GM11168 (cell line): ENCODE measurements around the gene PLAAT2.
"Not testable (repeated sequence)": the region's sequence is repeated elsewhere in the genome, so short reads cannot be mapped to it uniquely, and the experiment has no call there.

ENCODE experiments used
- in situ Hi-C: fragments of 300-500 bp; cut with MboI; formaldehyde crosslinking; loops from one replicate; pipeline ENCODE4 v1.12.0; 2022; ENCODE audit warnings: low sequenced_read_pairs; ENCODE audit not compliant: unreplicated experiment

PLAAT2 gene

GRCh38 chr11:63581224-63581623, 18.0 kb upstream of the PLAAT2 start:
- in situ Hi-C loops, result not testable (repeated sequence)

GRCh38 chr11:63578882-63579281, 15.7 kb upstream of the PLAAT2 start:
- in situ Hi-C loops, result not testable (repeated sequence)

DNA sequence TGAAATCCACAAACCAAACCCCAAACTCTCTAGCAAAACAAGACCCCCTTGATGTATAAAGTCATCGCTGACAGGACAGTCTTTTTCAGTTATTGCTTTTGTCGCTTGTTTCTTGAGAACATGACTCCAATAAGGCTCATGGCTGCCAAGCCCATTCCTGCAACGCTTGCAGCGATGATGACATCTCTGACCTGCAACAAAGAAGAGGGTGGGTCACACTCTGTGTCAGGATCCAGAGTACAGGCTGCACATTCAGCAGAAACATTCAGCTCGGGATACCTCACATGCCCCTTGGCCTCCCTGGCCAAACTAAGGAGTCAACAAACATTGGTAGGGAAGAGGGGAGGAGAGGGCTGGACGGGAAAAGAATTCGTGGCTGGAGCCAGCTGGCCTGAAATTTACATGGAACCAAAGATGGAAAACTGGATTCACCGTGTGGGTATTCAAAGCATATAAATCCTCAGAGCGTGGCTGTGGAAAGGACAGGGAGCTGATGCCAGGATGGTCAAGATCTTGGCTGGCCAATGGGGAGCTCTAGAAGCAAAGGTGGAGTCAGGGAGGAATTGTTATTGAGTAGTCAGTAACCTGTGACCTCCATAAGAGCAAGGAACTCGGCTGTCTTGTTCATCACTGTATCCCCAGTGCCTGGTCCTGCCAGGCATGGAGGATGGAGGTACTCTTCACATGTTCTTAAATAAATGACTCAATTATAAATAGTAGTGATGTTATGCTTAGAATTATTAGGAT, 11.8 kb upstream of the PLAAT2 start:
- in situ Hi-C loops, result no loop called here

DNA sequence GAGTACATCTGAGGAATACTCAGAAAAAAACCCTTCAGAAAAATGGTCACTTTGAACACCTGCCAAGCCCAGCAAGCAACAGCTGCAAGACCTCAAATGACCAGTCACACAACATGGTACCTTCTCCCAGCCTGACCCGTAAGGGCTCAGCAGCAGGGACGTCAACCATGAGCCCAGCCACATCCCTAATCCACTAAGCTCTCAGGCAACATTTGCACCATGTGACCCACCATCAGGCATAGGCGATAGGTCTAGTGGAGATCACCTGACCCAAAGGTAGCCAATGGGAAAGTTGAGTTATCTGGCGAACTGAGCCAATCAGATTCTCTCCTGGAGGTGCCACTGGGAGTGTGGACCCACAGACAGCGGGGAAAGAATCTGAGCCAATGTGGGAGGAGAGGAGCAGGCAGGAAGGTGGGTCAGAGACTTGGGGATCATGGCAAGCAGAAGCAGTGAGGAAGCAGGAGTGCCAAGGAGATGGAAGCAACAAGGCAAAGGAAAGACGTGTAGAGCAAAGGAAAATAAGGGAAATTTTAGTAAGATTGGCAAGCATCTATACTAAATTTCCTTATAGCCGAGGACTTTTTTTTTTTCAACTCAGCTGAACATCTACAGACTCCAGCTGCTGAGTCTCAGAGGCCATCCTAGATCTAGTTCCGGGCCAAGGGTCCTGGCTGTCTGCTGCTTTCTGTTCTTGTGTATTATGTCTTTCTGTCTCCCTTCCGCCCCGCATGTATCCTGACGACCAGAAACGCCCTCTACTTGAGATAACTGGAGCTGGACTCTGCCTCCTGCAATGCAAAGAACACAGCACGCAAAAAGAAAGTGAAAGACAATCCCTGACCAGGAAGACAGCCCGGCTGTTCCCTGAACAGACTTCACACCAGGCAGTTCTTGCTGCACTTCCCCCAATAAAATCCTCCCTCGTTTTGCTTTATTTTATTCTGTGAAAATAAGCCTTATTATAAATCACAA, 11.0 kb upstream of the PLAAT2 start:
- in situ Hi-C loops, result no loop called here

DNA sequence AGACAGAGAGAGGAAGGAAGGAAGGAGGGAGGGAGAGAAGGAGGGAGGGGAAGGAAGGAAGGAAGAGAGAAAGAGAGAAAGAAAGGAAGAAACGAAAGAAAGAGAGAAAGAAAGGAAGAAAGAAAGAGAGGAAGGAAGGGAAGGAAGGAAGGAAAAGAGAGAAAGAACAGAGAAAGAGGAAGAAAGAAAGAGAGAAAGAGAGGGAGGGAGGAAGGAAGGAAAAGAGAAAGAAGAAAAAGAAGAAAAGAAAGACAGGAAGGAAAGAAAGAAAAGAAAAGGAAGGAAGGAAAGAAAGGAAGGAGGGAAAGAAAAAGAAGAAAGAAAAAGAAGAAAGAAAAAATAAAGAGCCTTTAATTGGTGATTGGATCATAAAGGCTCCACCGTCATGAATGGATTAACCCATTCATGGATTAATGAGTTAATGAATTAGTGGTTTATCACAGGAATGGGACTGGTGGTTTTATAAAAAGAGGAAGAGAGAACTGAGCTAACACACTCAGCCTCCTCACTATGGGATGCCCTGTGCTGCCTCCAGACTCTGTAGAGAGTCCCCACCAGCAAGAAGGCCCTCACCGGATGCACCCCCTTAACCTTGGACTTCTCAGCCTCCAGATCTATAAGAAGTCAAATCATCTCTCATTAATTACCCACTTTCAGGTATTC, 9.0 kb upstream of the PLAAT2 start:
- in situ Hi-C loops, result no loop called here

DNA sequence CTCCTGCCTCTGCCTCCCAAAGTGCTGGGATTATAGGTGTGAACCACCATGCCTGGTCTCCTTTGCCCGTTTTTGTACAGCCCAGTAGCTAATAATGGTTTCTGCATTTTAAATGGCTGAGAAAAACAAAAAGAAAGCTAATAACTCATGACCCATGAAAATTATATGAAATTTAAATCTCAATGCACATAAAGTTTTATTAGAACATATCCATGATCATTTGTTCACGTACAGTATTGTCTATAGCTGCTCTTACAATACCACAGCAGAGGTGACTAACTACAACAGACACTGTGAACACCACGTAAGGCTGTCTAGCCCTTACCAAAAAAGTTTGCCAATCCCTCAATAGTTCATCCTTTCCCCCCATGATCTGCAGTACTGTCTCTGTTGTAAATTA, 6.4 kb upstream of the PLAAT2 start:
- in situ Hi-C loops, result no loop called here

GRCh38 chr11:63567044-63567840, 4.1 kb upstream of the PLAAT2 start:
- in situ Hi-C loops, result no loop called here

- in situ Hi-C loops, result no loop called here
Measured at GRCh38 chr11:63564784-63565350, 1.7 kb upstream of the PLAAT2 start.

DNA sequence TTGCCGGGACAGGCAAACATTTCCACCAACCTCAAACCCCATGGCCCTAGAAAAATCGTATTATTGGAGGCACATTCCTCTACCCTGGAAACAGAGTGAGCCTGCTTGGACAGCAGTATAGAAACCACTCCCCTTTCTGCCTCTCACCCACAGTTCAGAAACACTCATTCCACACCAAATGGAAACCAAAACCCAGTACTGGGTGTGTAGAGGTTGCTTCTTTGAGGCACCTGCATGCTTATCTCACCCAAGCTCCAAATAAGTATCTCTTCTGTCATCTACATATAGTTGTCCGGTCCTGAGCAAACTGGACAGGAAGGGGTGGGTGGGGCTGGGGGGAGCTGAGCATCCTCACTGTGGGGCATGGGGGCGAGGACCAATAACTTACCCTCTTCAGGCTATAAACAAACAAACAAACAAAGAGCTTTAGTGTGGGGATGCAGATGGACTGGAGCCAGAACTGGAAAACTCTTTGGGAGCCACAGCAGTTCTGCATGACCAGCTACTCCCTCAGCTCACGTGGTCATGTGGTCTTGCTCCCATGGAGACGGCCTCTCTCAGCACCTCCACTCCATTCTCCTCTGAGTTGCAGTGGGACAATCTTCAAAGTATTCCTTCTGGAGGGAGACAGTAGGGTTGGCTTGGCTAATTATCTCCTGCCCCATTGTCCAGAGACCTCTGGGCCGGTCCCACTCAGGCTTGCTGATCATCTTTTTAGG, 1.0 kb upstream of the PLAAT2 start:
- in situ Hi-C loops, result no loop called here

GRCh38 chr11:63560506-63561180, 2.5 kb downstream of the PLAAT2 start:
- in situ Hi-C loops, result no loop called here

DNA sequence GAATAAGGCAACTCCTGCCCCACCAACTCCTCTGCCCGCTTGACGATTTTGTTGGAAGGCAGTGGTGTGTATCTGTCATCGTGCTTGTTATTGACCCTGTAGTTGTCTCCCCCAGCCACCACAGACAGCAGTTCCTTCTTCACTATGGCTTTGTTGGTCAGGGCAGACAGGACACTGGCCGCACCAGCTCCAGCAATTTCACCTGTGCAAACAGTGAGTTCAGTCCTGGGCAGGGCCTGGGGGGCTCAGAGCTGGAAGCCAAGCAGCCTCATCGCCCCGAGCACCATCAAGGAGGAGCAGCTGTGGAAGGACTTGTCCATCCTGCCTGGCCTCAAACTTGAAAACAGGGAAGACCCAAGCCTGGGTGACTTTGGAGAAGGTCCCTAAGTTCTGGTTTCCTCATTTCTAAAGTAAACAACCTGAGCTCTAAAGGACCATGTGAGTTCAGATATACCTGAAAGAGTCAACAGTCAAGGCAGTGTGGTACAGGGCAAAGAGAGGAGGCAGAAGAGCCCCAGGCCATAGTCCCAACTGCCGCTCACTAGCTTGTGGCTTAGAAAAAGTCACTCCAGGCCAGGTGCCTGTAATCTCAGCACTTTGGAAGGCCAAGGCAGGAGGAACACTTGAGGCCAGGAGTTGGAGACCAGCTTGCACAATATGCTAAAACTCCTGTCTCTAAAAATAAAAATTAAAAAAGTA, 4.6 kb downstream of the PLAAT2 start:
- in situ Hi-C loops, result no loop called here

DNA sequence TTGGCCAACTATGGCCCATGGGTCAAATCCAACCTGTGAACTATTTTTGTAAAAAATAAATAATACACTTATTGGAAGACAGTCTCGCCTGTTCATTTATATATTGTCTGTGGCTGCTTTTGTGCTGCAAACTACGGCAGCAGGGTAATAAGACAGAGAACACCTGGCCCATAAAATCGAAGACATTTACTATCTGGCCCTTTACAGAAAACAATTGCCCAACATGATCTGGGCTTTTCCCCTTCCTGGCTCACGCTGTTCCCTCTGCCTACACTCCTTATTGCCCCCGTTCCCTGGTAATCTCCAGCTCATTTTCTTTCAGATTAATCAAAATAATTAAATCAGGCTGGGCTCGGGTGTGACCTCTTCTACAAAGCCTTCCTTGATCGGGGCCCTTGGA, 5.6 kb downstream of the PLAAT2 start:
- in situ Hi-C loops, result no loop called here

DNA sequence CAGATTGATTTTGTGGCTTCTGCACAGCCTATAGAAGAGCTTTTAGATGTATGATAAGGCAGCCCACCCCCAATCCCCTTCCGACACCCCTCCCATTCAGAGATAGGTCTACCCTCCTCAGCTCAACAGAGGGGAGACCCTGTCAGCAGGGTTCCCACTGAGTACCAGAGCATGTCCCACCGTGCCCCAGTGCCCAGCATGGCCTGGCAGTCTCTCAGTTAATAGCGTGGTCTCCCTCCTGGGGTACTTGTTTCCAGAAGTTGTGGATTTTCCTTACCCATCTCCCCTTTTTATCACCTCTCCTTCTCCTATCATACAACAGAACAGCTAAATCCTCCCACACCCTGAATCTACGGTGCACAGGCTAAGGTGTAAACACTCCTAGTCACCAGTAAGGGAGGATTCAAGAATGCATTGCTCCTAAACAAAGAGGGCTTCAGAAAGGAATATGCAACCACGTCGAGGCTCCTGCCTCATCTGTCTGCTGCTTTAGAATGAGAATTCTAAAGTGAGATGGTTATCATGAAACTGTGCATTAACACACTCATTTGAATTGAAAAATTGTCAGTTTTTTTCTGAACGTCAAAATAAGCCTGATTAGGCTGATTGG, 6.7 kb downstream of the PLAAT2 start:
- in situ Hi-C loops, result no loop called here

DNA sequence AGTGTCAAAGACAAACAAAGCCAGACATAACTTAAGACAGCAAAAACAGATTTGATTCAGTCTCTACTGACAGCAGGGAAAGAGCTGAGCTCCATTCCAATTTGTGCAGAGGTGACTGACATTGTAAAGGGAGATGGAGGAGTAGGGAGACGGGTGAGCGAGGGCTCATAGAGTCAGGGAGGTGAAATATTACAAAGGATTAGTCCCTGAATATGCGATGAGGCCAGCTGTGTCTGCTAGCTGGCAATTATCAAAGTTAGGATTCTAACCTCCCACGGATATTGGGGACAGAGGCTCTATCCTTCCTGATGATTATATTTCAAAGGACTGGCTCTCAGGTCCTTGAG, 8.3 kb downstream of the PLAAT2 start:
- in situ Hi-C loops, result no loop called here

DNA sequence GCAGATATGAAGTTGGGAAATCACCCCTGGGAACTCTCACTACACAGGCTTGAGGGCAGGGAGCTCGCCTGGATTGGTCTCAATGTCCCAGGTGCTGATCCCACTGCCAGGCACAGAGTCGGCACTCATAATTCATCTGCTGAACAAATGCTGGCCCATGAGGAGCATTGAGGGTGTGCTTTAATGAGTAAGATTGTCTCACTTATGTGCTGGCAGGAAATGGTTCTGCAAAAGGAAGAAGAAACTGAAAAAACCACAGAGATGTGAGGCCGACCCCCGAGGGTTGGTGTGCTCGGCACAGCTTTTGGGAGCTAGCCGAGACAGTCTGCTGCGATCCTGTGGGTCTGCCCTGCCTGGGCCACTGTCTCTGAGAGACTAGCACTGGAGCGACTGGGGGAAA, 9.4 kb downstream of the PLAAT2 start:
- in situ Hi-C loops, result no loop called here

DNA sequence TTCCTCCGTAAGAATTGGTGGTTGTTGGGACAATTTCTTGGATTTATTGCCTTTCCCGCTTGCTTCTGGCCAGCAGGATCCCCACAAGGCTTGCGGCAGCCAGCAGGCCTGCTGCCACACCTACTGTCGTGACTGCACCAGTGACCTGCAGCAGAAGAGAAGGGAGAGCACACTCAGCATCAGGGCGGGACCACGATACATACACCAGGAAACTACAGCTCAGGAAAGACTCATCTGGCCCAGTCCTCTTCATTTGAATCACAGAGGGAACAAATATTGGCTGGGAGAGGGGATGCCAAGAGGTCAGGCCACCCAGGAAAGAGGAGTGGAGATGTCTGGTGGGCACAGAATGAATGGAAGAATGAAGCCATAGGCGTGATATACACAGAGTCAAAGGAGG, 10.3 kb downstream of the PLAAT2 start:
- in situ Hi-C loops, result no loop called here

DNA sequence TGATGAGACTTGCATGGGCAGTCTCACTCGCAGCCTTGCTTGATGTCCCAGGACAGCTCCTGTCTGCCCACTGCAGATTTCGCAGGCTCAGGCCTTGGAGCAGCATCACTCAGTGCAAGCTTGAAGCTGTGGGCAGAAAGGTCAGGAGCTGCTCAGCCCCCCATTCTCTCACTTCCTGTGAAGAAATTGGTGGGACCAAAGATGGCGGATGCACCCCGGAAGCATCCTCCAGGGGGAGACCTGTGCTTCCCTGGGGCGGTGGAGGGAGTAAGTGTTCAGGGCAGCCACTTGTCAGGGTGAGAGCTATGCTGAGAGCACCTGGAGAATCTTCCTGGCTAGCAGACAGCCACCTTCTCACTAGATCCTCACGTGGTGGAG, 11.3 kb downstream of the PLAAT2 start:
- in situ Hi-C loops, result no loop called here
